ENCODE results near the gene PRMT9.

PRMT9 gene

DNA sequence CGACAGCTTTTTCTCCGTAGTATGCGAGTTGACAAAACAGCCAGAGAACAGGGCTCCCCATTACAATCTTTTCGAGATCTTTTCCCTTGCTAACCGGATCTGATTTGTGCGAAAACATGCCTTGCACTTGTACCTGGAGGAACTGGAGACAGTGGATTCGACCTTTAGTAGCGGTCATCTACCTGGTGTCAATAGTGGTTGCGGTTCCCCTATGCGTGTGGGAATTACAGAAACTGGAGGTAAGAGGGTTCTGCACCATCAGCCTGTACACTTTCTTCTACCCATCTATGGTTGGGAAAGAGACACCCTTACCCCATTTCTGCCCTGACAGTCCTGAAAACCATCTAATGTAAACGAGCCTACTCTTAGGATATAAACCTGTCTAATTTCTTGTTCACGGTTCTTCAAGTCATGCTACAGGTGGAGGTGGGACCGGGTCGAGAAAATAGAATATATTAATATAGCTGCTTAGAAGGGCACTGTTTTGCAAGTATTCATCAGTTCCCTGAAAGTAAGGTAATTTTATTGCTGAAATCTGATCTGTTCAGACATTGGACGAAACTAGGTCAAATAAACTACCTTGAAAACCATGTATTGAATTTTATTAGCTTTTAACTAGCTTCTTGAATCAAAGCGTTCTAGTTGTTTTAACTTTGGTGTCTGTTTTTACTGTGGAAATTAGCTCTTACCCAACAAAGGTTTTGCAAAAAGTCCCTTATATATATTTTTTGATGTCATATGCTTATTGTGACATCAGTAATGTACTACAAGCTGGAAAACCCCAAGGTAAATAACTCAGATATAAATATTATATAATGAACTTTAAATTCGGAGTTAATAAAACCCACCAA, 65.9 kb downstream of the PRMT9 start:
- DNase-seq (ENCODE audit: low read depth in 2 of 2), result no peak

DNA sequence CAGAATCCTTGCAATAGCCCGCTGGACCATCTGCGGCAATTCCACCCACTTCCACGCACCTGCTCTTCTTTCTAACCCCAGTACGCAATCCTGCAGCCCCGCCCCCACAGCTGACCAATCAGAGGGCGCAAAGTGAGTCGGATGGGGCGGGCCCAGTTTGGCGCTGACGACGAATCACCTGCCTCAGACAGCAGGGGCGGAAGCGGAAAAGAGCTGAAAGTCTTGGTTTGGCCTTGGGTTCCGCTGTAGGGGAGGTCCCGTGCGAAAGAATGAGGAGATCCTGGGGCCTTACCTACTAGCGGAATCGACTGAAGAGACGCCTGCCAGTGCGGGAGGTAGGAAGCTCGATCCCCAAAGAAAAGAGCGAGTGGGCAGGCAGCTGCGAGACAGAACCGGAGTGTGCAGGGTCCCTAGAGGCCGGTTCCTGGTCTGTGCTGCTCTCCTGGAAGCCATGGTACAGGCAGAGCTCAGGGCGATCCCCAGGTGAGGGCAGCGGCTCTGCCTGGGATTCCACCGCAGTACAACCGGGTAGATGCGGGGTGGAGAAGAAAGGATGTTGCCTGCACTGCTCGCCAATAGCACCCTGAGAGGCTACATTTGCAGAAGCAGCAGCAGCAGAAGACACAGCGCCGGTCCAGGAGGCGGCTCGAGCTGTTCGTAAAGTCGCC, 66.7 kb downstream of the PRMT9 start, which contains the start of gene TMEM184C:
TMEM184C (plus strand) TSS at position 225 of the 668 bp plus-strand sequence. CDS start 560 bp downstream, outside the sequence.
- DNase-seq (ENCODE audit: low read depth in 2 of 2), result peak; percentile 98 to 99

DNA sequence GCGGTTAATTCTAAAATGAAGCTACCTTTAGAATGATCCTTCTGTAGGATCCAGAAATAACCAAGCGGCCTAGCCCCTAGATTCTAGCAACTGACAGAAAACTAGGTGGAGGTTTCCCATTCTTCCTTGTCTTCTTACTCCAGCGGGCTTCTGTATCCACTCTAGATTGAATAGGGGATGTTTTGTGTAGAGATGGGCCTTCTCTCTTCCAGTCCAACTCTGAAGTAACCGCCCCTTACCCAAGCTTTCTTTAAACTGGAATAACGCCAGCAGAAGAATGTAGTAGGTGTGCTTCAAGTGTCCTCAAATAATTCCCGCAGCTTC, 67.2 kb downstream of the PRMT9 start:
- DNase-seq (ENCODE audit: low read depth in 2 of 2), result no peak

DNA sequence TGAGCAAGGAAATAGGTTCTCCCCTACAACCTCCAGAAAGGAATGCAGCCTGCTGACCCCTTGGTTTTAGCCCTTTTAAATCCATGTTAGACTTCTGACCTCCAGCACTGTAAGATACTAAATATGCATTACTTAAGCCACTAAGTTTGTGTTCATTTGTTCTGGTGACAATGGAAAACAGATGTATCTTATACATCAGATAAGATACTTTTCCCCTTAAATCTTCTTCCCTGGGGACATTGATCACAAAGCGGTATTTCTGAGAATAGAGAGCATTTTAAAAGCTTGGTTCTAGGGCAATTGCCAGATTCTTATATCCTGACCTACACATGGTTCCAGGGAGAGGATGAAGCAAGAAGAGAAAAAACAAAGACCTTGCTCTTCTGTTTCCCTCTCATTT, 73.3 kb downstream of the PRMT9 start:
- no peak for DNase-seq (ENCODE audit: low read depth in 2 of 2)

DNA sequence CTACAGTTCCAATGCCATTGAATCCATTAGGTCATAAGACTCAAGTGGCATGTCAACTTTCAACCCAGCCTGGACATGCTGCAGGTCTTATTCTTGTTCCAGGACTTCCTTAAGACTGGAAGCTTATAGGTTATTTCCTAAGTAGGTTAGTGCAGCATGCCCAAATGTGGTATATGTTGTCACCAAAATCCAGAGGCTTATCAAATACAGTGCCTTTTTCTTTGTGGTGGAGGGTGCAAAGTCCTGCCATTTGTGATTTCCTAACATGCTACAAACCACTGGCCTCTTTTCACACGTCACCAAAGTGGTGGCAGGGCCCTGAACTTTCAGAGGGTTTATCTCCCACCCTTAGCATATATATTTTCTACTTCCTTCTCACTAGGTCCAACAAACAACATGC, 76.5 kb downstream of the PRMT9 start:
- no peak for DNase-seq (ENCODE audit: low read depth in 2 of 2)

DNA sequence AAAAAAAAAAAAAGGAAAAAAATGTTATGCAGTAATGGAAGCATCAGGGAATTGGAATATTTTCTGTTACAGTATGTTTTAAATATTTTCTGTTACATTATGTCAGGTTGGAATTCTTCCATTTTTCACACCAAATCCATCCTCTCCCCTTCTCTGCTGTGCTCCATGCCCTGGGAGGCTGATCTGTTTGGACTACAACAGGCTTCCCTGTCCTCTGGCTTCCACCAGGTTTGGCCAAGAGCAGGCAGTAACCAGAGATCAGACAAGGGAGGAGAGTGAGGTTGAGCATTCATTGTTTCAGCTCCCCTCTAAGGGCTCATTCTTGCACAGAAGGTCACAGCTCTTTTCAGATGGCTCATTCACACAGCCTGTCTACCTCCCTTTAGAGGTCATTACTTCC, 78.5 kb downstream of the PRMT9 start:
- DNase-seq (ENCODE audit: low read depth in 2 of 2), result no peak

DNA sequence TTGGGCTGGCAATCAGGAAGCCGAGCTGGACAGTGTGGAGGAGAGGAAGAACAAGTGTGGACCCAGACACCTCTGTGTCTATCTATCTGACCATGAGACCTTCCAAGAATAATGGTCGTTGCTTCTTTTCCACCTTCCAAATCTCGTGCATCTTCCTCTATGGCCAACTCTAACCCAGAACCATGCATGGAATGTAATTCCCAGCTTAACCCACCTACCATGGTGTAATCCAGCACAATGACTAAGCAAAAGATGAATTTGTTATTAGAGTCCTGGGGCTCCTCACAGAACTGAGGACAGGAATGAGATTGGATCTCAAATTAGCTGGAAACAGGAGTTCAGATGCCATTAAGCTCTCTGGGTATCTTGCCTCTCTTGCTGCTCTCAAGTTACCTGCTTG, 84.2 kb downstream of the PRMT9 start:
- no peak for DNase-seq (ENCODE audit: low read depth in 2 of 2)

DNA sequence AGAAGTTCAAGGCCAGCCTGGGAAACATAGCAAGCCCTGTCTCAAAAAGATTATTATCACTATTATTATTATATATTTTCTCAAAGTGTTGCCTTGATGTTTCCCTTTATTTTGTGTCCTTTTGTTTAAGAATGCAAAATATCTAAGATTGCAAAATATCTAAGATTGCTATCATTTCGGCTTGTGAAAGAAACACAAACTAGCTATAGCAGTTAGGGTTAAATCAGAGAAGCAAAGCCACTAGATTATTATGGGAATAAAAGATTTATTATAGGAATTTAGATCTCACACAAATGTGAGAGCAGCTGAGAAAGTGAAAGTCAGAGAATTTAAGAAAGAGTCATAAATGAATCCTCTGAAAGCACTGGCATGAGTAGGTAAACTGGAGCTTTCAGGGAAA, 84.8 kb downstream of the PRMT9 start:
- DNase-seq (ENCODE audit: low read depth in 2 of 2), result no peak

DNA sequence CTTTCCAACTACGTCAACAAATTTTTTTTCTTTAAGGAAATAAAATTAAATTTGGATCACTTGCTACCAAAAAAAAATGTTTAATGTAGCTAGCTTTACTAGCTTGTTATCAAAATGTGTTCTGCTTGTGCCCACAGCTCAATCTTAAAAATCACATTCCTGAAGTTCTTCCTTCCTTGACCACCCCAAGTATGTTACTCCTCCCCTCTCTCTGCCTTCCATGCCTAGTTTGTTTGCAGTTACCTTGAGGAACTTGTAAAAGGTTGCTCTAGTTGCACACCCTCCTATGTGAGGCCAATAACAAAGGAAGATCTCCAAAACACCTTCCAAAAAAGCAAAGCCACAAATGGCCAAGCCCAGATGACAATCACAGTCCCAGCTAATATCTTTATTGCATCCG, 86.4 kb downstream of the PRMT9 start:
- DNase-seq (ENCODE audit: low read depth in 2 of 2), result no peak

DNA sequence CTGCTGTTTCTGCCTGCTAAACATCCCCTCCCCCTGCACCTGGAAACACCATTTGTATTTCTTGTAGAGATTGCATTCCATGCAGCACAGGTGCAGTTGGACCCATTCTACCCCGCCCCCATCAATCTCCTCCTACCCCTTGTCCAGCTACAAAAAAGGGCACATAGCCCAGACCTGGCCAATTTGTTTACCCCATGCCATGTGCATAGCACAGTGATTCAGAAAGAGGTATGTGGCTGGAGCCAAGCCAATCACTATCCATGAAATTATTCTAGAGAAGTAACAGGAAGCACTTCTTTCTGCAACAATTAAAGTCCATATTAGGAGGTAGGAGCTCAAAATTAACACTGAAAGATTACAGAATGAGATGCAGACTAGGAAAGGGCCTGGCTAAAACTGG, 87.0 kb downstream of the PRMT9 start:
- no peak for DNase-seq (ENCODE audit: low read depth in 2 of 2)

DNA sequence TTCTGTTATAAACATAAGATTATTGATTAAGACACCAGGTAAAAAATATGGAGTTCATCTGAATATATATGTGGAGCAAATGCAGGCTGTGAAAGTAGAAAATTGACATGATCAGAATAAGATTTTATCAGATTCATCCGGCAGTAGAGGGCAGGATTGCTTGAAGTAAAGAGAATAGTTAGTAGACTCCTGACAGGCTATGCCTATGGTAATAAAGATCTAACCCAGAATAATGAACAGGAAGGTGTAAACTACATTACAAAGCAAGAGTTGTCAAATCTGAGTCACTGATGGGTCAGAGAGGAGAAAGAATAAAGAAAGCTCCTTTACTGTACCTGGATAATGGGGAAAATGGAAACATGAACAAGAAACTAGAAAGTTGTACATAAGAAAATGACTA, 87.6 kb downstream of the PRMT9 start:
- DNase-seq (ENCODE audit: low read depth in 2 of 2), result no peak

DNA sequence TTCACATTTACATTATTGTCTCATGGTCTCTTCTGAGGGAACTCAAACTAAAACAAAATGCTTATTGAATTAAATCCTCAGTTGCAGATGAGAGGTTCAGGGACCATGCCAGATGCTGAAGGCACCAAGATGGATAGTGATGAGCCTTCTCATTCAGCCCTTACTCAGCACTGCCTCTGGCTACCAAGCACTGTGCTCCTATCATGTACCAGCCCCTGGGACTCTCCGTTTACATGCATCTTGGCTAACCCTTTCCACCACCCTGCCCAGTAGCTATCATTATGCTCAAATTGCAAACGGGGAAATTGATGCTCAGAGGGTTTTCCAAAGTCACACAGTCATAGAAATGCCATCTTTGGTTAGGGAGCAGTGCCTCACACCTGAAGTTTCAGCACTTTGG, 89.4 kb downstream of the PRMT9 start:
- DNase-seq (ENCODE audit: low read depth in 2 of 2), result no peak

DNA sequence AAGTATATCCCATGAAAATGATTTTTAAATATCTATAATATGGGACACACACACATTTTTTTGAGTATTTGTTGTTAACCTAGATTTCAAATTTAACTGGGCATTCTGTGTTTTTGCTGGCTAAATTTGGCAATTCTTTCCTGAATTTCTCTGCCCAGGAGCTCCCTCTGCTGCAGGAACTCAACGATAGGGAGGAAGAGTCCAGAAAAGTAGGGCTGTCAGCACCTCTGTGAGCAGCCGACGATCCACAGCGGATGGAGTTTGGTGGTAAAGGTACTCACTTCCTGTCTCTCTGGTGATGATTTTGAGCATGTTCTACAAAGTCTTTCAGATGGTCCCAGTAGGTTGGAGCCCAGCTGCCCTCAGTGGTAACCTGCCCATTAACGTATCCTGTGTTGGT, 89.9 kb downstream of the PRMT9 start:
- no peak for DNase-seq (ENCODE audit: low read depth in 2 of 2)

DNA sequence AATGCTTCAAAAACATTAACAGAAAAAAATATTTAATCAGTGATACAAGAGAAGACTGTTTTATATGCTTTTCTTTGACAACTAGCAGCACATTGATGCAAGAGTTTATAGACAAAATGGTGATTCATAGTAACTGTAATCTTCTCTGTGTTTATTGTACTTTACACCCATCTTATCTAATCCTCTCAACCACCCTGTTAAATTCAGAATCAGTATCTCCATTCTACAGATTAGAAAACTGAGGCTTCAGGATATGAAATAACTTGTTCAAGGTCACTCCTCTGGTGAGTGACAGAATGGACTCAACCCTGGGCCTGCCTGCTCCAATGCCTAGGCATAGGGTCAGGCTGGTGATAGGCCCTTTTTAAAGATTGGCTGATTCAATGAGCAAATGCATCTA, 92.9 kb downstream of the PRMT9 start:
- no peak for DNase-seq (ENCODE audit: low read depth in 2 of 2)

DNA sequence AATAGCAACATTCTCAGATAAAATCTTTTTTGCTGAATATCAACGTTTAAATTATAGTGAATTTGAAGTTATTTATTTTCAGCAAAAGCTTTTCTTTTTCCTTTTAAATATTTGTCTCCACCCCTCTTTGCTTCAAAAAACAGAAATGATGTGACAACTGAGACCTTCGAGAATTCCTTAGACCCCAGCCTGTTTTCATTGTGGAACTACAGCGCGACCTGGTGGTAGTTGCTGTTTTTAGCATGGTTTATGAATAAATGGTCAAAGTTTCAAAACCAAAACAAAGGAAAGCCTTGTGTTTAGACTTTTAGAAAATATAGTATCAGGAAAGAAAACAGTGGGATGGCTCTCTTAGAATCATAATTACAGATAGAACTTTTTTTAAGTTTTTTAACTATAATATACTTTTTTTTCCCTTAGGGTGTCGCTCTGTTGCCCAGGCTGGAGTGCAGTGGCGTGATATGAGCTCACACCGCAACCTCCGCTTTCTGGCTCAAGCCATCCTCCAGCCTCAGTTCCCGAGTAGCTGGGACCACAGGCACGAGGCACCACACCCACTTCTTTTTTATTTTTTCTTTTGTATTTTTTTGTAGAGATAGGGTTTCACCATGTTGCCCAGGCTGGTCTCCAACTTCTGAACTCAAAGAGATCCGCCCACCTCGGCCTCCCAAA, 93.6 kb downstream of the PRMT9 start:
- peak; percentile 21 to 45 for DNase-seq (ENCODE audit: low read depth in 2 of 2)

DNA sequence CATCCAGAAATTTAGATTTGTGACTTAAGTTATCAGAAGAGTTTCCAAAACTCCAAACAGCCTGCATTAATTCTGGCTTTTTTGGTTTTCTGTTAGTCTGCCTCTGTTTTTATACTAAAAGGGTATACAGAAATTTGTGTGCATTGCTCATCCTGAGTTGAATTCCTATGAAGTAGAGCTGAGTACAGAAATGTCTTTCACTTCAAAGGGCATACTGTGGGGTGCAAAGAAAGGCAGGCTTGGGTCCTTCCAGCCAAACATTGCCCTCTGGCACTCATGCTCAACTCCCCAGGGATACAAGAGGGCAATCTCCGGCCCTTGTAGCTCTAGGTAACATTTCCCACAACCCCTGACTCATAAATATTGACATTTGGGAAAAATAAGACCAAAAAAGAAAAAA, 94.4 kb downstream of the PRMT9 start:
- DNase-seq (ENCODE audit: low read depth in 2 of 2), result no peak
